Colonic mucosa (tissue), 4 donors: Measurements from ENCODE around the gene UFSP2. TPM values are rescaled to one million over a fixed set of nuclear protein-coding genes. Genes with fewer than 3 reads are reported as not detected.
A peak's percentile ranks its signal among the peaks of the same experiment; 100 is the strongest.

Experiments used
- DNase-seq: peaks from one replicate; pipeline ENCODE4 v3.0.0-alpha.2; 2020
- H3K27ac ChIP-seq: fragments of 200-600 bp; one replicate; pipeline ENCODE4 v1.8.0; 2021
- H3K27me3 ChIP-seq: fragments of 200-600 bp; one replicate; pipeline ENCODE4 v1.8.0; 2021
- H3K36me3 ChIP-seq: fragments of 200-600 bp; one replicate; pipeline ENCODE4 v1.8.0; 2021
- H3K4me1 ChIP-seq: fragments of 200-600 bp; one replicate; pipeline ENCODE4 v1.8.0; 2021; ENCODE audit warnings: mild to moderate bottlenecking
- H3K4me3 ChIP-seq: fragments of 200-600 bp; one replicate; pipeline ENCODE4 v1.8.0; 2021
- H3K9ac ChIP-seq, 2 donors: one replicate each; pipeline ENCODE4 v1.7.0; 2013; ENCODE audit warnings: control low read depth in 2 of 2, low read depth in 2 of 2, low read length in 2 of 2
- H3K9me3 ChIP-seq: fragments of 200-600 bp; one replicate; pipeline ENCODE4 v1.8.0; 2021
- CTCF ChIP-seq: fragments of 200-600 bp; IDR thresholded peaks from one replicate; pipeline ENCODE4 v1.8.0; 2022; ENCODE audit warnings: antibody characterized with exemption, mild to moderate bottlenecking
- intact Hi-C: fragments of 100-400 bp; cut with DNase I; formaldehyde crosslinking; loops from one replicate; pipeline ENCODE4 v1.14.1; 2022
- total RNA-seq, 2 donors: library from RNA; stranded (reverse); fragmentation: NEBNext Ultra II Directional in 1 of 2; extraction: Animal tissue kit (Norgen Biotek cat#: 25700) in 1 of 2; gene quantifications; one replicate each; pipeline ENCODE4 v1.2.1, GENCODE V29; 2021
- donor health status: healthy.
- donor health status: DM: no; HTN: no; CAD: no.
- donor health status: DM: no; HTN: no; CAD: no.

UFSP2 gene
- total RNA-seq, 2 donors from 2014 or later, result 22.0 to 23.5 TPM

- Histone ChIP-seq H3K9ac (no peak overlapping the region), H3K27me3 (no peaks in the 10 kb centered on the region), H3K27ac (no peak overlapping the region), H3K9me3 (no peaks in the 10 kb centered on the region), H3K4me3 (no peak overlapping the region), H3K36me3 (no peaks in the 10 kb centered on the region), H3K4me1 (no peaks in the 10 kb centered on the region)
- intact Hi-C loops, result no loop called here
- TF ChIP-seq CTCF, result no peak
- DNase-seq, result no peak
Observed at GRCh38 chr4:185411849-185412248, 13.9 kb downstream of the UFSP2 start.

GRCh38 chr4:185408432-185408831 lies 17.3 kb downstream of the UFSP2 start:
- no peak overlapping the region for H3K4me3 ChIP-seq
- no peak overlapping the region for H3K9ac ChIP-seq
- H3K27ac ChIP-seq, result no peak overlapping the region
- intact Hi-C loops, result no loop called here
- H3K36me3 ChIP-seq, result no peaks in the 10 kb centered on the region
- H3K4me1 ChIP-seq, result no peaks in the 10 kb centered on the region
- no peaks in the 10 kb centered on the region for H3K27me3 ChIP-seq
- TF ChIP-seq CTCF, result no peak
- no peak for DNase-seq
- H3K9me3 ChIP-seq, result no peaks in the 10 kb centered on the region

GRCh38 chr4:185405296-185405999 lies 20.3 kb downstream of the UFSP2 start:
- TF ChIP-seq CTCF, result no peak
- H3K27me3 ChIP-seq, result no peaks in the 10 kb centered on the region
- H3K9ac ChIP-seq, result no peak overlapping the region
- intact Hi-C loops, result no loop called here
- no peaks in the 10 kb centered on the region for H3K9me3 ChIP-seq
- no peak for DNase-seq
- no peak overlapping the region for H3K27ac ChIP-seq
- no peaks in the 10 kb centered on the region for H3K4me1 ChIP-seq
- peaks cover 6% of the 10 kb centered on the region for H3K36me3 ChIP-seq
- H3K4me3 ChIP-seq, result no peak overlapping the region

- peaks cover 6% of the 10 kb centered on the region for H3K36me3 ChIP-seq
Observed at GRCh38 chr4:185404031-185404430, 21.7 kb downstream of the UFSP2 start.

GRCh38 chr4:185399466-185399865 lies 26.3 kb downstream of the UFSP2 start:
- Histone ChIP-seq H3K9ac (peak overlapping the region in 1 of 2 donors; percentile 29), H3K4me3 (no peak overlapping the region), H3K4me1 (no peaks in the 10 kb centered on the region), H3K36me3 (peaks cover 6% of the 10 kb centered on the region), H3K27me3 (no peaks in the 10 kb centered on the region), H3K27ac (peak overlapping the region; percentile 39), H3K9me3 (no peaks in the 10 kb centered on the region)
- intact Hi-C loops, result loop anchor here (10.0 kb wide), 1 partner anchor 195 kb away; the partner anchor contains the start of genes CFAP97 and SNX25
- no peak for TF ChIP-seq CTCF
- DNase-seq, result peak; percentile 34

More at GRCh38 chr4:185404031-185404430, 21.7 kb downstream of the UFSP2 start:
- Histone ChIP-seq H3K27me3 (no peaks in the 10 kb centered on the region), H3K4me3 (no peak overlapping the region), H3K4me1 (no peaks in the 10 kb centered on the region), H3K9ac (no peak overlapping the region), H3K27ac (no peak overlapping the region), H3K9me3 (no peaks in the 10 kb centered on the region)
- intact Hi-C loops, result no loop called here
- DNase-seq, result no peak
- TF ChIP-seq CTCF, result no peak
